ENCODE measurements around the gene TWIST2.

TWIST2 gene

GRCh38 chr2:238897122-238897880 lies 49.4 kb downstream of the TWIST2 start:
- no peak for TF ChIP-seq CTCF (IDR thresholded peaks at IDR 0.05; ENCODE audit: insufficient read depth, missing control alignments)
- DNase-seq (ENCODE audit: insufficient read length, low spot score) (no peak), FAIRE-seq (no peak)

GRCh38 chr2:238897911-238898311 lies 50.0 kb downstream of the TWIST2 start:
- DNase-seq (ENCODE audit: insufficient read length, low spot score) = no peak
- no peak for FAIRE-seq
- TF ChIP-seq CTCF (IDR thresholded peaks at IDR 0.05; ENCODE audit: insufficient read depth, missing control alignments) = no peak

GRCh38 chr2:238898534-238899281 lies 50.8 kb downstream of the TWIST2 start:
- TF ChIP-seq CTCF (IDR thresholded peaks at IDR 0.05; ENCODE audit: insufficient read depth, missing control alignments) = no peak
- FAIRE-seq = no peak
- DNase-seq (ENCODE audit: insufficient read length, low spot score) = no peak

GRCh38 chr2:238899386-238899785 lies 51.5 kb downstream of the TWIST2 start:
- FAIRE-seq = no peak
- no peak for DNase-seq (ENCODE audit: insufficient read length, low spot score)
- no peak for TF ChIP-seq CTCF (IDR thresholded peaks at IDR 0.05; ENCODE audit: insufficient read depth, missing control alignments)

DNA sequence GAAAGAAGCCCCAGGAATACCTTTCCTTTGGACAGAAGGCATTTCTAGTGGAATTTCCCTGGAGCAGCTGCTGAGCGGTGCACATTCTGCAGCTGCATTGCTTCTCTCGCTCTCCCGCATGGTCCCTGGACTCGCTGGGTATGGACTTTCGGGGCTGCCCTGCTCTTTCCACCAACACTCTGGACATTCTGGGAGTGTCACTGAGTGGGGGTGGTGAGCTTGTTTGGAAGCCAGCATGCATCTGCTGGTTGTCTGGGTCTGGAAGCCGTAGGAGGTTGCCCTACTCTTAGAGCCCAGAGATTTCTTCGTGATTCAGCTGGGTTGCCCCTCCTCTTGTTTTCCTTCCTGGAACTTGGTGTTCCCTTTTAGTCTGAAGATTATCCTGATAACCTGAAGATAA lies 52.6 kb downstream of the TWIST2 start:
- FAIRE-seq = no peak
- no peak for DNase-seq (ENCODE audit: insufficient read length, low spot score)
- TF ChIP-seq CTCF (IDR thresholded peaks at IDR 0.05; ENCODE audit: insufficient read depth, missing control alignments) = no peak

DNA sequence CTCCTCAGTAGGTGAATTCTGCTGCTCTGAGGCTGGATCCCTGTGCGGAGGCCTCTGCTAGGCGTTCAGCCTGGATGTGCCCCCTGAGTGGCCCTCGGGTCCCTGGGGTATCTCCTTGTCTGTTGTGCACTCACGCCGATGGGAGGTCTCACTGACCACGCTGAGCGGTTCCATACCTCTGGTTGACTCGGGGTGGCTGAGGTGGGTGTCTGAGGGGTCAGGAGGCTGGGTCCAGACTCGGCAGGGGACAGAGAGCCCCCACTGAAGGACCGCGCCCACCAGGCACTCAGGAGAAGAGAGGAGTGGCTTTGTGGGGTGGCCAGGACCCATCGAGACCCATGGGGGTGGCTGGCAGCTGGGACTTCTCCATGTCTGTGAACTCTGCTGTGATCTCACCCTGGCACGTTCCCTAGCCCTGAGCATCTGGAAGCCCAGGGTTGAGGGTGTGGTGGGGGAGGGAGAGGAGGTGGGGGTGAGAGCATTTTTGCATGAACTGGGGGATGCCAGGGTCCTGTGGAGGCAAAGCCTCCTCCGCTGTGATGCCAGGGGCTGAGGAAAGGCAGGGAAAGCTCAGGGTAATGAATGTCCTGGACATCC lies 53.7 kb downstream of the TWIST2 start:
- no peak for DNase-seq (ENCODE audit: insufficient read length, low spot score)
- TF ChIP-seq CTCF (IDR thresholded peaks at IDR 0.05; ENCODE audit: insufficient read depth, missing control alignments) = no peak
- FAIRE-seq = no peak

Measured in D721Med (cell line).